ENCODE measurements around the gene NAT16. TPM values are rescaled to one million over a fixed set of nuclear protein-coding genes. Genes with fewer than 3 reads are reported as not detected.

The NAT16 gene
- total RNA-seq, 1 donor, result not detected

DNA sequence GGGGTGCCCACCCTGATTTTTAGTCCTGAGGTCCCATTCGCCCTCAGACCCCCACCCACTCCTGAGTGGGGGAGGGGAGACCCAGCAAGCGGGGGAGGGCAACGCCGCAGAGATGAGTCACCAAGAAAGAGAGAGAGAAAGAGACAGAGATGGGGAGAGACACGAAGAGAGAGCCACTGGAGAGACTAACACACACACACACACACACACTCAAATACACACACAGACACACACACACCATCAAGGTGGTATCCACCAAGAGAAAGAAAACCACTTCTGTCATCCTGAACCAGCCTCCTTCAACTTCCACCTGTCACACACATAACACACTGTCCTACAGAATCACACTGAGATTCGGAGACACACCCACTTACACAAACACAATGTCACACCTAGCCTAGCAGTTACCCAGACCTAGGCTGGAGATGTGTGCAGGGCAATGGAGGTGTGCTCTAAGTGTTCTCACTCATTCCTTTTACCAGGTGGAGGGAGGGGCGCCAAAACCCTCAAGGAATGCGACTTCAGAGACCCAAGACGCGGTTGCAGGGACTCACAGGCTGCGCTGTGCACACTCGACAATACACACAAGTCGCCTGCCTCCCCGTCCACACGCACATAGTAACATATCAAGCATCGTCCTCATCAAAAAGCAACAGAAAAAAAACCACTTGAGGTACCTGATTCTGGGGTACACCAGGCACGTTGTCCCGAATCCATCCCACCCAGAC lies 10.8 kb downstream of the NAT16 start:
- H3K4me1 ChIP-seq (ENCODE audit: insufficient read depth, low read length), result peaks cover 27% of the 10 kb centered on the region

DNA sequence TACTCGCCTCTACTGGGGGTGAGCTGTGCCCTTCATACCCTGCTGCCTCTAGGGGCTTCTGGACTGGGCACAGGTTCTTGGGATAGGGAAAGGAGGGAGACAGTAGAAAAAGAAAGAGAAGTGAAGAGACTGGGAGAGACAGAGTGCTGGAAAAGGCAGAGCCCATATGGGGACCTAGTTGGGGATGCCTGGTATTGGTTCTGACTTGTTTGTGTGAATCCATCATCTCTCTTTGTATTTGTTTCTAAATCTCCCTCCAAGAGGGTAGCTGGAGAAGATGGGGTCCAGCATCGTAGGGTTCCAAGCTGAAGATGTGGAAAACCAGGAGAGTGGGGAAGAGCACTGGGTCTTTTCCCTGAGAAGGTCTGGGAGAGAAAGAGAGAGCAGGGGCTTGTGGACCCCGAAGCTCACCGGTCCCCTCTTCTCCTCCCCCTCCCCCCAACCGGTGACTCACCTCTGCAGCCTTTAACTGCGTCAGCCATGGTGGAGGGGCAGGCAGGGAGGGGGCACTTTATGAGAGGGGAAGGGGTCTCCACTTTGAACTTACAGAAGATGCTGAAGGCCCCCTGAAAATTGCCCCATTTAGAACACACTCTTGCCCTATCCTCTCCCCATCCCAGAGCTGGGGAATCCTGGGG lies 11.6 kb downstream of the NAT16 start:
- H3K36me3 ChIP-seq (ENCODE audit: insufficient read depth, low read length), result no peaks in the 10 kb centered on the region
- peaks cover 93% of the 10 kb centered on the region for H3K27me3 ChIP-seq (ENCODE audit: insufficient read depth, low read length)
- TF ChIP-seq CTCF (IDR thresholded peaks at IDR 0.05; ENCODE audit: extremely low read depth, low read depth, low read length), result no peak
- H3K27ac ChIP-seq (ENCODE audit: low read depth, low read length), result no peak overlapping the region
- H4K20me1 ChIP-seq (ENCODE audit: insufficient read depth, low read length), result peaks cover 15% of the 10 kb centered on the region
- no peaks in the 10 kb centered on the region for H3K79me2 ChIP-seq (ENCODE audit: insufficient read depth, low read length)
- no peak overlapping the region for H3K4me3 ChIP-seq (ENCODE audit: insufficient read depth, low read length)
- no peak overlapping the region for H2AFZ ChIP-seq (ENCODE audit: low read length)
- H3K9me3 ChIP-seq (ENCODE audit: low read depth, low read length), result no peaks in the 10 kb centered on the region
- H3K4me1 ChIP-seq (ENCODE audit: insufficient read depth, low read length), result peaks cover 27% of the 10 kb centered on the region
- peak; percentile 57 for DNase-seq (ENCODE audit: insufficient read length, low spot score, missing footprints)
- no peak overlapping the region for H3K4me2 ChIP-seq (ENCODE audit: insufficient read depth, low read length)

More for the DNA sequence above, 10.8 kb downstream of the NAT16 start:
- DNase-seq (ENCODE audit: insufficient read length, low spot score, missing footprints), result peak; percentile 67
- no peak for TF ChIP-seq CTCF (IDR thresholded peaks at IDR 0.05; ENCODE audit: extremely low read depth, low read depth, low read length)
- H3K36me3 ChIP-seq (ENCODE audit: insufficient read depth, low read length), result no peaks in the 10 kb centered on the region
- peaks cover 10% of the 10 kb centered on the region for H4K20me1 ChIP-seq (ENCODE audit: insufficient read depth, low read length)
- H3K79me2 ChIP-seq (ENCODE audit: insufficient read depth, low read length), result no peaks in the 10 kb centered on the region
- no peak overlapping the region for H2AFZ ChIP-seq (ENCODE audit: low read length)
- H3K9me3 ChIP-seq (ENCODE audit: low read depth, low read length), result no peaks in the 10 kb centered on the region
- peak overlapping the region; percentile 5 for H3K4me3 ChIP-seq (ENCODE audit: insufficient read depth, low read length)
- H3K27ac ChIP-seq (ENCODE audit: low read depth, low read length), result no peak overlapping the region
- H3K4me2 ChIP-seq (ENCODE audit: insufficient read depth, low read length), result peak overlapping the region; percentile 66
- H3K27me3 ChIP-seq (ENCODE audit: insufficient read depth, low read length), result peaks cover 93% of the 10 kb centered on the region

GRCh38 chr7:101167645-101168411 lies 12.3 kb downstream of the NAT16 start:
- Histone ChIP-seq H2AFZ (ENCODE audit: low read length) (no peak overlapping the region), H3K27me3 (ENCODE audit: insufficient read depth, low read length) (peaks cover 89% of the 10 kb centered on the region), H3K36me3 (ENCODE audit: insufficient read depth, low read length) (no peaks in the 10 kb centered on the region), H3K27ac (ENCODE audit: low read depth, low read length) (no peak overlapping the region), H3K4me2 (ENCODE audit: insufficient read depth, low read length) (no peak overlapping the region), H3K9me3 (ENCODE audit: low read depth, low read length) (no peaks in the 10 kb centered on the region), H3K79me2 (ENCODE audit: insufficient read depth, low read length) (no peaks in the 10 kb centered on the region), H3K4me3 (ENCODE audit: insufficient read depth, low read length) (no peak overlapping the region), H3K4me1 (ENCODE audit: insufficient read depth, low read length) (peaks cover 22% of the 10 kb centered on the region), H4K20me1 (ENCODE audit: insufficient read depth, low read length) (peaks cover 15% of the 10 kb centered on the region)
- TF ChIP-seq CTCF (IDR thresholded peaks at IDR 0.05; ENCODE audit: extremely low read depth, low read depth, low read length), result no peak
- DNase-seq (ENCODE audit: insufficient read length, low spot score, missing footprints), result peak; percentile 49

Data from osteoblast (primary cell).